ENCODE measurements around the gene MAP3K19. TPM values are rescaled to one million over a fixed set of nuclear protein-coding genes. Genes with fewer than 3 reads are reported as not detected.

The MAP3K19 gene
- total and polyA plus RNA-seq, 10 of the 15 experiments (the other 5 are each of a cell fraction or from before 2014, with no cell fraction given): 0.05 TPM; not detected in 9

GRCh38 chr2:134955744-134956143 is 91.5 kb downstream of the MAP3K19 start (continued):
- TF ChIP-seq ASH2L (IDR thresholded peaks at IDR 0.05; ENCODE audit: borderline replicate concordance, low read depth): no peak
- no peak for TF ChIP-seq RFX5 (IDR thresholded peaks at IDR 0.05; ENCODE audit: low read depth, low read length)
- TF ChIP-seq KLF5 (IDR thresholded peaks at IDR 0.05; ENCODE audit: partially characterized antibody): no peak
- no peak for TF ChIP-seq SKIL (IDR thresholded peaks at IDR 0.05; ENCODE audit: low read depth, poor library complexity, severe bottlenecking)
- no peak for TF ChIP-seq CHD4 (IDR thresholded peaks at IDR 0.05)
- no peak for TF ChIP-seq CHD1 (IDR thresholded peaks at IDR 0.05; ENCODE audit: low read depth, low read length)
- TF ChIP-seq JUND (IDR thresholded peaks at IDR 0.05; ENCODE audit: low read depth, low read length): no peak
- no peak for TF ChIP-seq USF2 (IDR thresholded peaks at IDR 0.05; ENCODE audit: borderline replicate concordance, low read depth, low read length)
- no peak for TF ChIP-seq POLR2AphosphoS2 (IDR thresholded peaks at IDR 0.05; ENCODE audit: low read depth, low read length)

- H3K27me3 ChIP-seq (replicated peaks in 1 of 2; ENCODE audit: control insufficient read depth in 2 of 2, insufficient read depth in 2 of 2, low read length in 1 of 2): no peaks in the 10 kb centered on the region
- RAD21 ChIA-PET (ENCODE audit: unreplicated experiment): no interaction called here
- ATAC-seq: no peak
- no peaks in the 10 kb centered on the region for H4K20me1 ChIP-seq (ENCODE audit: control insufficient read depth, insufficient read depth)
- CTCF ChIA-PET: interaction anchor here (0.8 kb wide), 1 partner anchor 756 kb away, joined by 3 read pairs; no protein-coding TSS in a partner anchor
- POLR2A ChIA-PET: no interaction called here
- no peak overlapping the region for H3K27ac ChIP-seq (ENCODE audit: control insufficient read depth, insufficient read depth)
- H3K4me1 ChIP-seq (ENCODE audit: control insufficient read depth, insufficient read depth, low read length): no peaks in the 10 kb centered on the region
- FAIRE-seq: no peak
- H2AFZ ChIP-seq (ENCODE audit: control insufficient read depth, low read depth, low read length): no peak overlapping the region
- no peak for DNase-seq (ENCODE audit: low read depth, low spot score)
- TSS peak; percentile 3 for BruUV-seq (replicated peaks)
- 98% methylated on average over 5 of the region's 5 CpGs for WGBS (ENCODE audit: insufficient coverage, insufficient replicate concordance, low lambda C conversion rate, missing lambda C conversion rate)
- SMC1A ChIA-PET (ENCODE audit: uncharacterized antibody, unreplicated experiment): interaction anchor here (0.8 kb wide), 1 partner anchor 11 kb away, joined by 3 read pairs; no protein-coding TSS in a partner anchor
- TF ChIP-seq SRF (IDR thresholded peaks at IDR 0.05; ENCODE audit: low read depth in 2 of 2, low read length in 2 of 2) (no peak), RELB (IDR thresholded peaks at IDR 0.05; ENCODE audit: low read depth) (no peak), RCOR1 (conservative IDR thresholded peaks at IDR 0.05; ENCODE audit: low read depth, low read length) (no peak), PBX3 (IDR thresholded peaks at IDR 0.05; ENCODE audit: insufficient replicate concordance, low read depth, low read length) (no peak), MXI1 (IDR thresholded peaks at IDR 0.05; ENCODE audit: low read depth, low read length) (no peak), TARDBP (IDR thresholded peaks at IDR 0.05; ENCODE audit: borderline replicate concordance) (no peak), DPF2 (IDR thresholded peaks at IDR 0.05) (no peak), SREBF2 (IDR thresholded peaks at IDR 0.05; ENCODE audit: low read length) (no peak), CHD4 (IDR thresholded peaks at IDR 0.05) (no peak)
- in situ Hi-C loops (cut with MboI): no loop called here
- no peaks in the 10 kb centered on the region for H3K9me3 ChIP-seq (replicated peaks; ENCODE audit: control insufficient read depth, insufficient read depth, low read length)
- no peak overlapping the region for H3K4me2 ChIP-seq (ENCODE audit: control insufficient read depth, insufficient read depth)
- intact Hi-C loops (cut with micrococcal nuclease; ENCODE audit: unreplicated experiment): no loop called here
- peaks cover 11 to 21% of the 10 kb centered on the region in 2 experiments for H3K36me3 ChIP-seq (ENCODE audit: control insufficient read depth in 2 of 2, insufficient read depth in 2 of 2, low read length in 1 of 2)
- no peak overlapping the region for H3K9ac ChIP-seq (ENCODE audit: control insufficient read depth, insufficient read depth, low read length)
- no peaks in the 10 kb centered on the region for H3K79me2 ChIP-seq (ENCODE audit: control insufficient read depth, insufficient read depth, low read length)
- H3K4me3 ChIP-seq: no peak overlapping the region
These were observed 93.2 kb downstream of the MAP3K19 start for GRCh38 chr2:134954065-134954464.

Measured in GM12878 (cell line).